Activated CD4-positive, alpha-beta T cell treated with anti-CD3 and anti-CD28 coated beads, Interleukin-2, amount 10 ng/mL, durations not matched to agents 24 days and 14 days (primary cell): ENCODE results near the gene CYP20A1. TPM values are rescaled to one million over a fixed set of nuclear protein-coding genes. Genes with fewer than 3 reads are reported as not detected.
"Not testable (repeated sequence)": the region's sequence is repeated elsewhere in the genome, so short reads cannot be mapped to it uniquely, and the experiment has no call there.

ENCODE experiments used
- DNase-seq: peaks from one replicate; pipeline ENCODE4 v3.0.0; 2022
- H3K27ac Mint-ChIP-seq: one replicate; pipeline ENCODE4 v1.8.0; 2022; ENCODE audit warnings: mild to moderate bottlenecking, mixed read lengths
- H3K27me3 Mint-ChIP-seq: one replicate; pipeline ENCODE4 v1.8.0; 2022; ENCODE audit warnings: mixed read lengths
- H3K36me3 Mint-ChIP-seq: one replicate; pipeline ENCODE4 v1.8.0; 2022; ENCODE audit warnings: low read depth, mild to moderate bottlenecking, mixed read lengths
- H3K4me1 Mint-ChIP-seq: one replicate; pipeline ENCODE4 v1.8.0; 2021; ENCODE audit warnings: mixed read lengths
- H3K4me3 Mint-ChIP-seq: one replicate; pipeline ENCODE4 v1.8.0; 2022; ENCODE audit warnings: mild to moderate bottlenecking, moderate library complexity, mixed read lengths
- H3K9me3 Mint-ChIP-seq: one replicate; pipeline ENCODE4 v1.8.0; 2021; ENCODE audit warnings: mixed read lengths
- intact Hi-C: fragments of 100-400 bp; cut with micrococcal nuclease; formaldehyde crosslinking; loops from one replicate; pipeline ENCODE4 v1.15.1; 2023
- total RNA-seq: library from RNA; stranded (reverse); gene quantifications from 2 replicates; pipeline ENCODE4 v1.2.3, GENCODE V29; 2022

The CYP20A1 gene
- total RNA-seq, 1 donor from 2014 or later: 21.6 TPM

DNA sequence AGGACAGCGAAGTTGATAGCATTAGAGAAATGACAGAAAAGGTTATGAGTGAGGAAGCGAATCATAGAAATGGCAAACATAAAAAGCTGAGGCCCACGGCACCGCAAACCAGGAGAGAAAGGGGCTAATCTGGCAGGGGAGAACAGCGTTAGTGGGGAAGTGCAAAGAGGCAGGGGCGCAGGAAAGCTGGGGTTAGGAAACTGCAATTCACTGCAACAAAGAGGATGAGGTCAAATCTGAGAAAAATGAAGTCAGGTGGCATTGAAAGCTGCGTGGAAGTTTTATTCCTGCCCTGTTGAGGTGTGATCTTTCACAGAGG, 88.7 kb downstream of the CYP20A1 start:
- DNase-seq: no peak
- Mint-ChIP-seq H3K27ac (peak overlapping the region; percentile 86), H3K4me3 (peak overlapping the region; percentile 78), H3K9me3 (no peaks in the 10 kb centered on the region), H3K27me3 (peaks cover 2% of the 10 kb centered on the region), H3K36me3 (peaks cover 2% of the 10 kb centered on the region), H3K4me1 (peaks cover 19% of the 10 kb centered on the region)
- intact Hi-C loops: loop anchor here (10.0 kb wide), 1 partner anchor 487 kb away; no protein-coding TSS in a partner anchor

DNA sequence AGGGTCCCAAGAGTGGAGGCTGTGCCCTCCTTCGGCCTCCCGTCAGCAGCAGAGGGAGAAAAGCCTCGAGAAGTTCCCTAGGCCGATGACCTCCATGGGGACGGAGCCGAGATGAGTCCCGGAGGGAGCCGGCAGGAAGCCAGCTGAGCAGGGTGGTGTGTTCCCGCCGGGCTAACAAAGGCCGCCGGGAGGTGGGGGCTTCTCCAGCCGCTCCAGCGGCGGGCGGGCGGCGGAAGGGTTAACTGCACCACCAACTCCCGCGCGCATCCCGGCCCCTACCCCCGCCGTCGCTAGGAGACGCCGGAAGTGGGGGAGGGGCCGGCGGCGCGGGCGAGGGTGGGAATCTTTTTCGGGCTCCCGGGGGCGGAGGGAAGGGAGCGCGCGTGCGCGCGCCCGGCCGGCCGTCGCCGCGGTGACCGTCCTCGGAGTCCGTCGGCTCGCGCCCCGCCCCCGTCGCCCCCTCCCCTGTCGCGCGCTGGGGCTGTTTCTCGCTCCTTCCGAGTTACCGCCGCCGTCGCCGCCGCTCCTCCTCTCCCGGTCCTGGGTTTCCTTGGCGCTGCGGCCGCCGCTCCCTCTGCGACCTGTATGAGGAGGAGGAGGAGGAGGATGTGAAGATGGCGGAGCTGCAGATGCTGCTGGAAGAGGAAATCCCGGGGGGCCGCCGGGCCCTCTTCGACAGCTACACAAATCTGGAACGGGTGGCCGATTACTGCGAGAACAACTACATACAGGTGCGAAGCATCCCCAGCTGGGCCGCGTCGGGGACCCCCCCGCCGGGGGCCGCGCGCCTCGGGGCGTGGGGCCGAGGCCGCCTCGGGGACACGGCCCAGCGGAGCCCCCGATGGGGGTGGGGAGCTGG, 89.3 kb downstream of the CYP20A1 start, which contains the start of gene ABI2:
Gene ABI2 (plus strand): TSS at position 494 of the 859 bp plus-strand sequence. CDS start 121 bp downstream, at position 615.
- peak within 1 kb of the TSS; percentile 86 for H3K27ac Mint-ChIP-seq
- peaks cover 2% of the 10 kb centered on the region for H3K36me3 Mint-ChIP-seq
- intact Hi-C loops: loop anchor here (1.0 to 10.0 kb wide), 2 partner anchors 89 to 487 kb away; partner anchors contain the start of gene CYP20A1
- H3K9me3 Mint-ChIP-seq: no peaks in the 10 kb centered on the region
- peaks cover 20% of the 10 kb centered on the region for H3K4me1 Mint-ChIP-seq
- H3K27me3 Mint-ChIP-seq: no peaks in the 10 kb centered on the region
- peak; percentile 91 for DNase-seq
- peak within 1 kb of the TSS; percentile 91 for H3K4me3 Mint-ChIP-seq

DNA sequence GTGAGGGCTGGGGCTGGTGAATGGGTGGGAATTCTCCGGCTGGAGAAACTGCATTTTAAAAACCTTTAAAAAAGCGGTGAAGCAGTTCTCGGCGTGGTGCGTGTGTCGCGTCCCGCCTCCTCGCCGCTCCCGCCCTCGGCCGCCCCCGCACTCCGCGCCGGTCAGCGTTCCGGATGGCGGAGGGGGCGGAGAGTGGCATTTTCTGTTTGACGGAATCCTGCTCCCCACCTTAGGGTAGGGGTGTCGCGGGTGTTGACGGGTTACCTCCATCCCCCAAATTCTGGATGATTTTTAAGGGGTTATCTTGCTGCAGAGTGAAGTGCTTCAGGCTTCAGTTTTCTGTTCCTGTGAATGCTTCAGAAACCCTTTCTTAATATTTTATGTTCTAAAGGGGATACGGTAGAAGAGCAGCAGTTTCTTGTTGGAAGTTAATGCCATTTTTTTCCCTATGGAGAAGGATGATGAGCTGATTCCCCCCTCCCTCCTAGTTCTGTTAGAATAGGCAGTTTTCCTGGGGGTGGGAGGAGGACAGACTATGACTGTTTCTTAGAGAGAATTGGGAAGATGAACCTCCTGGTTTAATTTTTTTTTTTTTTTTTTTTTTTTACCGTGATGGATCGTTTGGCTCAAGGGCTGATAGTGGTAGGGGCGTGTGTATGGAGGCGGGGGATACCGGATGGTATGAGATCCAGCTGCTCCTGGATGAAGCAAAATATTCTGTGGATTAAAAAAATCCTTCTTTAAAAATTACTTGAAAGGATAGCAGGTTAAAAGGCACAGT, 90.1 kb downstream of the CYP20A1 start:
- H3K4me3 Mint-ChIP-seq: peak overlapping the region; percentile 91
- H3K9me3 Mint-ChIP-seq: no peaks in the 10 kb centered on the region
- no peaks in the 10 kb centered on the region for H3K27me3 Mint-ChIP-seq
- peak overlapping the region; percentile 74 for H3K27ac Mint-ChIP-seq
- intact Hi-C loops: loop anchor here (1.0 to 10.0 kb wide), 2 partner anchors 90 to 486 kb away; partner anchors contain the start of gene CYP20A1
- H3K4me1 Mint-ChIP-seq: peaks cover 22% of the 10 kb centered on the region
- peaks cover 2% of the 10 kb centered on the region for H3K36me3 Mint-ChIP-seq
- DNase-seq: peak; percentile 87

DNA sequence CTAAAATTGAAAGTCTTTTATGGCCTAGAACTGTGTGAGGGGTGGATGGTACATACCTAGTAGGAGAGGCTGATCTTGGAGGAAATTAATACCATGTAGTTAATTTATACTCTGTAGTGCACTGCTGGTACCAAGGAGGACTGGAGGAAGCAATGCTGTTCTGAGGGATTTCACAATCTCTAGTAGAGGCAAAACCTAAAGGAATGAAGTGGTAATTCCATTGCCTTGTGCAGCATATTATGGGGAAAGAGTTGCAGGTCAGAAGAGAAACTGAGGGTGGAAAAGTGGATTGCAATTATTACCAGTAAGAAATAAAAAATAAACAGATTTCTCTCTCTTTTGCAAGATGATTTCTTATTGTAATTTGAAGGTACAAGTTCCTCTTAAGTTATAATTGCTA, 91.6 kb downstream of the CYP20A1 start:
- Mint-ChIP-seq H3K27ac (no peak overlapping the region), H3K4me1 (peaks cover 22% of the 10 kb centered on the region), H3K9me3 (no peaks in the 10 kb centered on the region), H3K36me3 (peaks cover 5% of the 10 kb centered on the region), H3K4me3 (peak overlapping the region; percentile 91), H3K27me3 (no peaks in the 10 kb centered on the region)
- DNase-seq: no peak
- intact Hi-C loops: no loop called here

- intact Hi-C loops: no loop called here
- Mint-ChIP-seq H3K27me3 (no peaks in the 10 kb centered on the region), H3K36me3 (peaks cover 4% of the 10 kb centered on the region), H3K27ac (no peak overlapping the region), H3K9me3 (no peaks in the 10 kb centered on the region), H3K4me1 (peaks cover 4% of the 10 kb centered on the region), H3K4me3 (no peak overlapping the region)
- no peak for DNase-seq
These were observed 99.5 kb downstream of the CYP20A1 start for GRCh38 chr2:203338322-203338721.

DNA sequence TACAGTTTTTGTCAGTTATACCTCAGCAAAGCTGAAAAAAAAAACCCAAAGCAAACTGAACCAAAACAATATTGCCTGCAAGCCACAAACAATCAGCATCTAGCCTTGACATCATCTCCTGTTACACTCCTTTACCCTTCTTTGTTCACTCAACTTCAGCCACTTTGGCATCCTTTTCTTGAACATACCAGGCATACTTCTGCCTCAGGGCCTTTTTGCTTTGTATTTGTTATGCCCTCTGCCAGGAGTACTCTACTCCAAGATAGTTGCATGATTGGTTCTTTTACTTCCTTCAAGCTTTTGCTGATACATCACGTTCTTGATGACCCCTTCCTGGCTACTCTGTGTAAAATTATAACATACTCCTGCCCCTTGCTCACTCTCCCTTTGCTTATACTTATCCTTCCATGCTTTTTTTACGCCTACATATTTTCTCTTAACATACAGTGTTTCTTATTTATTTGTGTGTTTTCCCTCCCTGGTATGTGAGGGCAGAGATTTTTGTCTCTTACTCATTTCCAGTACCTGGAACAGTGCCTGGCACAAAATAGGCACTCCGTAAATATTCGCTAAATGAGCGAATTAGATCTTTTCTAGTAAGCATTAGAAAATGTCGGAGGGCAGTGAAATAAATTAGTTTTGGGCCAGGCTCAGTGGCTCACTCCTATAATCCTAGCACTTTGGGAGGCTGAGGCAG, 102.1 kb downstream of the CYP20A1 start:
- Mint-ChIP-seq H3K27me3 (no peaks in the 10 kb centered on the region), H3K36me3 (peaks cover 3% of the 10 kb centered on the region), H3K4me3 (no peak overlapping the region), H3K4me1 (peaks cover 3% of the 10 kb centered on the region), H3K27ac (no peak overlapping the region), H3K9me3 (no peaks in the 10 kb centered on the region)
- no peak for DNase-seq
- intact Hi-C loops: no loop called here

DNA sequence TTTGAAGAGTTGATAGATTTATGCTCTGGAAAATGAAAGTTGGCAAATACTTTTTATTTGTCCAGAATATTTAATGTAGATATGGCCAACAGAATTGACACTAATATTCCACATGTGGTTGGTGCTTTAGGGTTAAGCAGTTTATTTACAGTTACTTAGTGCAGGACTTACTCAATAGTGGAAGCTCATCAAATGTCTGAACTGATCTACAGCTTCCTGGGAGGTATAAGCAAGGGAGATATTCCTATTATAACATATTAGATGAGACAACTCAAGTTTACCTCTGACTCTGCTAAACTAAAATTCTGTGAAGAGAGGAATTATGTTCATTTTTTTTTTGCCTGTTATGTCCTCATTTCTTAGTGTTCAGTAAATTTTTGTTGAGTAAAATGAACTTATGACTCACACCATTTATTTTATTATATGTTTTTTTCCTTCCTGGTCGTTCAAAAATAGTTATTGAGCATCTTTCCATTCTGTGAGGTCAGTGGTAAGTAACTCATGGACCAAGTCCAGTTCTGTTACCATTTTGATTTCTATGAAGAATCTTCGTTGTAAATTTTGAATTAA, 103.0 kb downstream of the CYP20A1 start:
- Mint-ChIP-seq H3K4me3 (no peak overlapping the region), H3K27ac (no peak overlapping the region), H3K27me3 (no peaks in the 10 kb centered on the region), H3K9me3 (no peaks in the 10 kb centered on the region), H3K4me1 (peaks cover 3% of the 10 kb centered on the region), H3K36me3 (peaks cover 8% of the 10 kb centered on the region)
- intact Hi-C loops: no loop called here
- no peak for DNase-seq

GRCh38 chr2:203342374-203342773, 103.6 kb downstream of the CYP20A1 start:
- H3K4me3 Mint-ChIP-seq, DNase-seq, H3K36me3 Mint-ChIP-seq, H3K4me1 Mint-ChIP-seq, H3K27ac Mint-ChIP-seq, intact Hi-C loops, H3K9me3 Mint-ChIP-seq, H3K27me3 Mint-ChIP-seq: not testable (repeated sequence)

- Mint-ChIP-seq H3K36me3 (peaks cover 8% of the 10 kb centered on the region), H3K27ac (no peak overlapping the region), H3K9me3 (no peaks in the 10 kb centered on the region), H3K4me1 (peaks cover 3% of the 10 kb centered on the region), H3K27me3 (no peaks in the 10 kb centered on the region), H3K4me3 (no peak overlapping the region)
- DNase-seq: no peak
- intact Hi-C loops: no loop called here
These were observed 105.8 kb downstream of the CYP20A1 start for GRCh38 chr2:203344667-203345066.

GRCh38 chr2:203346612-203347011, 107.8 kb downstream of the CYP20A1 start:
- intact Hi-C loops: no loop called here
- Mint-ChIP-seq H3K27ac (no peak overlapping the region), H3K4me1 (no peaks in the 10 kb centered on the region), H3K27me3 (no peaks in the 10 kb centered on the region), H3K4me3 (no peak overlapping the region), H3K36me3 (peaks cover 8% of the 10 kb centered on the region), H3K9me3 (no peaks in the 10 kb centered on the region)
- DNase-seq: no peak

- Mint-ChIP-seq H3K36me3 (peaks cover 8% of the 10 kb centered on the region), H3K27ac (no peak overlapping the region), H3K4me1 (no peaks in the 10 kb centered on the region), H3K27me3 (no peaks in the 10 kb centered on the region), H3K4me3 (no peak overlapping the region), H3K9me3 (no peaks in the 10 kb centered on the region)
- intact Hi-C loops: no loop called here
- DNase-seq: no peak
These were observed 108.6 kb downstream of the CYP20A1 start for GRCh38 chr2:203347375-203347774.

GRCh38 chr2:203352604-203353255, 113.9 kb downstream of the CYP20A1 start:
- Mint-ChIP-seq H3K36me3 (peaks cover 3% of the 10 kb centered on the region), H3K9me3 (no peaks in the 10 kb centered on the region), H3K27ac (no peak overlapping the region), H3K4me1 (no peaks in the 10 kb centered on the region), H3K4me3 (no peak overlapping the region), H3K27me3 (no peaks in the 10 kb centered on the region)
- peak; percentile 17 for DNase-seq
- intact Hi-C loops: no loop called here

- no peak overlapping the region for H3K4me3 Mint-ChIP-seq
- H3K36me3 Mint-ChIP-seq: peaks cover 6% of the 10 kb centered on the region
- H3K27me3 Mint-ChIP-seq: no peaks in the 10 kb centered on the region
- intact Hi-C loops: no loop called here
- DNase-seq: peak; percentile 22
- H3K9me3 Mint-ChIP-seq: no peaks in the 10 kb centered on the region
- H3K4me1 Mint-ChIP-seq: no peaks in the 10 kb centered on the region
- H3K27ac Mint-ChIP-seq: no peak overlapping the region
These were observed 116.1 kb downstream of the CYP20A1 start for GRCh38 chr2:203354966-203355365.
